GM12891 (cell line): ENCODE measurements around the gene SNX20.

Source experiments
- PAX5 ChIP-seq: IDR thresholded peaks from 2 replicates; pipeline ENCODE4 v1.6.1; 2011; ENCODE audit warnings: low read length, moderate library complexity, mild to moderate bottlenecking; ENCODE audit not compliant: insufficient read depth, severe bottlenecking
- POLR2A ChIP-seq: IDR thresholded peaks from 2 replicates; pipeline ENCODE4 v1.6.1; 2011; ENCODE audit warnings: low read depth, low read length, control low read depth
- POLR2AphosphoS5 ChIP-seq: IDR thresholded peaks from 2 replicates; pipeline ENCODE4 v1.6.1; 2011; ENCODE audit warnings: low read depth, low read length, control low read depth

DNA sequence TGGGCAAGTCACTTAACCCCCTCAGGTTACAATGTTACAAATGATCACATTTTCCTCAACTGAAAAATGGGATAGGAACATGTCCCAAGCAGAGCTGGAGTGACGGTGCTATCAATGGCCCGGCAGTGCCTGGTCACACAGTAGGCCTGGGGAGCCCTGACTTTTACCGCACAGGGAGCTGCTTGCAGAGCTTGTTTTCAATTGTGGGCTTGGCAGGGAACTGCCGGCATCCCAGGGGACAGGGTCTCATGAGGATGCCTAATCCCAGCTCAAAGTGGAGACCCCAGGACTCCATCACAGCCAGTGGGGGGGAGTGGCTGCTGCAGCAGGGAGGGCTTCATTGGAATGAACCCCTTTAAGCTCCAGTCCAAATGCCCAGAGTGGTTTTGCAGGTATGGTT, 11.4 kb downstream of the SNX20 start:
- TF ChIP-seq POLR2A (no peak), PAX5 (no peak), POLR2AphosphoS5 (no peak)
